ENCODE results near the gene KRTAP22-1. TPM values are rescaled to one million over a fixed set of nuclear protein-coding genes. Genes with fewer than 3 reads are reported as not detected.

The KRTAP22-1 gene
- total RNA-seq (2014; rRNA removed; shearing (Covaris generic)) (not detected in 2 replicates), polyA plus RNA-seq (2016; fragmentation: Nextera tagmentation; extraction: Ambion mirVana) (not detected in 2 replicates)
- long read RNA-seq: 0 reads

- Histone ChIP-seq H3K4me3 (no peak within 1 kb of the TSS), H3K27ac (ENCODE audit: low read depth) (no peak within 1 kb of the TSS), H3K27me3 (ENCODE audit: insufficient read depth) (no peaks in the 10 kb centered on the region), H3K4me1 (ENCODE audit: insufficient read depth) (no peaks in the 10 kb centered on the region), H3K4me2 (no peak within 1 kb of the TSS), H3K36me3 (ENCODE audit: insufficient read depth) (no peaks in the 10 kb centered on the region), H3F3A (replicated peaks; ENCODE audit: low read depth) (no peaks in the 10 kb centered on the region), H2AFZ (no peak within 1 kb of the TSS; the same call in 1 of the 2 replicates), H4K20me1 (replicated peaks; ENCODE audit: insufficient read depth) (no peaks in the 10 kb centered on the region), H3K79me2 (replicated peaks; ENCODE audit: insufficient read depth) (no peaks in the 10 kb centered on the region), H3K9me2 (ENCODE audit: insufficient read depth) (no peaks in the 10 kb centered on the region)
- H3K4me1 Mint-ChIP-seq: no peaks in the 10 kb centered on the region
- no peak for ATAC-seq
- TF ChIP-seq, protein P1, sequence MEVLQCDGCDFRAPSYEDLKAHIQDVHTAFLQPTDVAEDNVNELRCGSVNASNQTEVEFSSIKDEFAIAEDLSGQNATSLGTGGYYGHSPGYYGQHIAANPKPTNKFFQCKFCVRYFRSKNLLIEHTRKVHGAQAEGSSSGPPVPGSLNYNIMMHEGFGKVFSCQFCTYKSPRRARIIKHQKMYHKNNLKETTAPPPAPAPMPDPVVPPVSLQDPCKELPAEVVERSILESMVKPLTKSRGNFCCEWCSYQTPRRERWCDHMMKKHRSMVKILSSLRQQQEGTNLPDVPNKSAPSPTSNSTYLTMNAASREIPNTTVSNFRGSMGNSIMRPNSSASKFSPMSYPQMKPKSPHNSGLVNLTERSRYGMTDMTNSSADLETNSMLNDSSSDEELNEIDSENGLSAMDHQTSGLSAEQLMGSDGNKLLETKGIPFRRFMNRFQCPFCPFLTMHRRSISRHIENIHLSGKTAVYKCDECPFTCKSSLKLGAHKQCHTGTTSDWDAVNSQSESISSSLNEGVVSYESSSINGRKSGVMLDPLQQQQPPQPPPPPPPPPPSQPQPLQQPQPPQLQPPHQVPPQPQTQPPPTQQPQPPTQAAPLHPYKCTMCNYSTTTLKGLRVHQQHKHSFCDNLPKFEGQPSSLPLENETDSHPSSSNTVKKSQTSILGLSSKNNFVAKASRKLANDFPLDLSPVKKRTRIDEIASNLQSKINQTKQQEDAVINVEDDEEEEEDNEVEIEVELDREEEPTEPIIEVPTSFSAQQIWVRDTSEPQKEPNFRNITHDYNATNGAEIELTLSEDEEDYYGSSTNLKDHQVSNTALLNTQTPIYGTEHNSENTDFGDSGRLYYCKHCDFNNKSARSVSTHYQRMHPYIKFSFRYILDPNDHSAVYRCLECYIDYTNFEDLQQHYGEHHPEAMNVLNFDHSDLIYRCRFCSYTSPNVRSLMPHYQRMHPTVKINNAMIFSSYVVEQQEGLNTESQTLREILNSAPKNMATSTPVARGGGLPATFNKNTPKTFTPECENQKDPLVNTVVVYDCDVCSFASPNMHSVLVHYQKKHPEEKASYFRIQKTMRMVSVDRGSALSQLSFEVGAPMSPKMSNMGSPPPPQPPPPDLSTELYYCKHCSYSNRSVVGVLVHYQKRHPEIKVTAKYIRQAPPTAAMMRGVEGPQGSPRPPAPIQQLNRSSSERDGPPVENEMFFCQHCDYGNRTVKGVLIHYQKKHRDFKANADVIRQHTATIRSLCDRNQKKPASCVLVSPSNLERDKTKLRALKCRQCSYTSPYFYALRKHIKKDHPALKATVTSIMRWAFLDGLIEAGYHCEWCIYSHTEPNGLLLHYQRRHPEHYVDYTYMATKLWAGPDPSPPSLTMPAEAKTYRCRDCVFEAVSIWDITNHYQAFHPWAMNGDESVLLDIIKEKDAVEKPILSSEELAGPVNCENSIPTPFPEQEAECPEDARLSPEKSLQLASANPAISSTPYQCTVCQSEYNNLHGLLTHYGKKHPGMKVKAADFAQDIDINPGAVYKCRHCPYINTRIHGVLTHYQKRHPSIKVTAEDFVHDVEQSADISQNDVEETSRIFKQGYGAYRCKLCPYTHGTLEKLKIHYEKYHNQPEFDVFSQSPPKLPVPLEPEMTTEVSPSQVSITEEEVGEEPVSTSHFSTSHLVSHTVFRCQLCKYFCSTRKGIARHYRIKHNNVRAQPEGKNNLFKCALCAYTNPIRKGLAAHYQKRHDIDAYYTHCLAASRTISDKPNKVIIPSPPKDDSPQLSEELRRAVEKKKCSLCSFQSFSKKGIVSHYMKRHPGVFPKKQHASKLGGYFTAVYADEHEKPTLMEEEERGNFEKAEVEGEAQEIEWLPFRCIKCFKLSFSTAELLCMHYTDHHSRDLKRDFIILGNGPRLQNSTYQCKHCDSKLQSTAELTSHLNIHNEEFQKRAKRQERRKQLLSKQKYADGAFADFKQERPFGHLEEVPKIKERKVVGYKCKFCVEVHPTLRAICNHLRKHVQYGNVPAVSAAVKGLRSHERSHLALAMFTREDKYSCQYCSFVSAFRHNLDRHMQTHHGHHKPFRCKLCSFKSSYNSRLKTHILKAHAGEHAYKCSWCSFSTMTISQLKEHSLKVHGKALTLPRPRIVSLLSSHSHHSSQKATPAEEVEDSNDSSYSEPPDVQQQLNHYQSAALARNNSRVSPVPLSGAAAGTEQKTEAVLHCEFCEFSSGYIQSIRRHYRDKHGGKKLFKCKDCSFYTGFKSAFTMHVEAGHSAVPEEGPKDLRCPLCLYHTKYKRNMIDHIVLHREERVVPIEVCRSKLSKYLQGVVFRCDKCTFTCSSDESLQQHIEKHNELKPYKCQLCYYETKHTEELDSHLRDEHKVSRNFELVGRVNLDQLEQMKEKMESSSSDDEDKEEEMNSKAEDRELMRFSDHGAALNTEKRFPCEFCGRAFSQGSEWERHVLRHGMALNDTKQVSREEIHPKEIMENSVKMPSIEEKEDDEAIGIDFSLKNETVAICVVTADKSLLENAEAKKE (CRISPR knock-in tag; IDR thresholded peaks at IDR 0.05): no peak
- TF ChIP-seq ZNF331 (CRISPR knock-in tag; IDR thresholded peaks at IDR 0.05; ENCODE audit: low read depth) (no peak), ZNF114 (CRISPR knock-in tag; IDR thresholded peaks at IDR 0.05) (no peak), POLR2AphosphoS5 (IDR thresholded peaks at IDR 0.05; ENCODE audit: low read depth) (no peak), NANOG (IDR thresholded peaks at IDR 0.05; ENCODE audit: borderline replicate concordance) (no peak)
- TF ChIP-seq, protein P2, sequence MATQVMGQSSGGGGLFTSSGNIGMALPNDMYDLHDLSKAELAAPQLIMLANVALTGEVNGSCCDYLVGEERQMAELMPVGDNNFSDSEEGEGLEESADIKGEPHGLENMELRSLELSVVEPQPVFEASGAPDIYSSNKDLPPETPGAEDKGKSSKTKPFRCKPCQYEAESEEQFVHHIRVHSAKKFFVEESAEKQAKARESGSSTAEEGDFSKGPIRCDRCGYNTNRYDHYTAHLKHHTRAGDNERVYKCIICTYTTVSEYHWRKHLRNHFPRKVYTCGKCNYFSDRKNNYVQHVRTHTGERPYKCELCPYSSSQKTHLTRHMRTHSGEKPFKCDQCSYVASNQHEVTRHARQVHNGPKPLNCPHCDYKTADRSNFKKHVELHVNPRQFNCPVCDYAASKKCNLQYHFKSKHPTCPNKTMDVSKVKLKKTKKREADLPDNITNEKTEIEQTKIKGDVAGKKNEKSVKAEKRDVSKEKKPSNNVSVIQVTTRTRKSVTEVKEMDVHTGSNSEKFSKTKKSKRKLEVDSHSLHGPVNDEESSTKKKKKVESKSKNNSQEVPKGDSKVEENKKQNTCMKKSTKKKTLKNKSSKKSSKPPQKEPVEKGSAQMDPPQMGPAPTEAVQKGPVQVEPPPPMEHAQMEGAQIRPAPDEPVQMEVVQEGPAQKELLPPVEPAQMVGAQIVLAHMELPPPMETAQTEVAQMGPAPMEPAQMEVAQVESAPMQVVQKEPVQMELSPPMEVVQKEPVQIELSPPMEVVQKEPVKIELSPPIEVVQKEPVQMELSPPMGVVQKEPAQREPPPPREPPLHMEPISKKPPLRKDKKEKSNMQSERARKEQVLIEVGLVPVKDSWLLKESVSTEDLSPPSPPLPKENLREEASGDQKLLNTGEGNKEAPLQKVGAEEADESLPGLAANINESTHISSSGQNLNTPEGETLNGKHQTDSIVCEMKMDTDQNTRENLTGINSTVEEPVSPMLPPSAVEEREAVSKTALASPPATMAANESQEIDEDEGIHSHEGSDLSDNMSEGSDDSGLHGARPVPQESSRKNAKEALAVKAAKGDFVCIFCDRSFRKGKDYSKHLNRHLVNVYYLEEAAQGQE (IDR thresholded peaks at IDR 0.05; ENCODE audit: unreplicated experiment): no peak
- no peaks in the 10 kb centered on the region for H3K27me3 Mint-ChIP-seq (ENCODE audit: insufficient read depth, low read depth, poor library complexity)
- no peaks in the 10 kb centered on the region for H3K36me3 Mint-ChIP-seq (ENCODE audit: low read depth)
- H3K27ac Mint-ChIP-seq: no peak within 1 kb of the TSS
- H3K9me3 Mint-ChIP-seq: no peaks in the 10 kb centered on the region; the same call in 2 of the 3 replicates
- DNase-seq (ENCODE audit: low spot score): no peak
- H3K4me3 Mint-ChIP-seq: no peak within 1 kb of the TSS
Observed at GRCh38 chr21:30600787-30601186, at the start of gene KRTAP22-1. TSS of gene KRTAP22-1 (plus strand) at chr21:30601087.

All from GM23338 (cell line).